Measurements from ENCODE around the gene LY6G5B. TPM values are rescaled to one million over a fixed set of nuclear protein-coding genes. Genes with fewer than 3 reads are reported as not detected.

LY6G5B gene
- total and polyA plus RNA-seq, 2 donors (not counting 1 experiment from before 2014, with no cell fraction given) = 28.4 to 44.2 TPM

DNA sequence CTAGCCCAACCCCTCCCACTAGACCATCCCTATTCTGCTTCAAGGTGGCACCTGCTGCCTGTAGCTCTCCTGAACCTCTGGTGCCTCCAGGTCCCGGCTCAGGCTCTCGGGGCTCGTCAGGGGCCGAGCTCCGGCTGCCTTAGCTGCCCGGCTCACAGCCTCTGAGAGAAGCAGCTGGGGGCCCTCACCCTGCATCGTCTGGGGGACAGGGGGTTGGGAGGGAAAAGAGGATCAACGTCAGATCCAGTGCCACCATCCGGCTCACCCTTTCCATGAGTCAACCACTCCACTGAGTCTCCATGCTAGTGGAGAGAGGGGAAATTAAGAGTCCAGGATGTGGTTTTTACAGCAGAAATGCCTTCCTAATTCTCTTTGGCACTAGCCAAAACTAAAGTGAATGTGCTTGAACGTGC is 30.3 kb upstream of the LY6G5B start:
- H3K27me3 ChIP-seq (replicated peaks in 1 of 4; ENCODE audit: control extremely low read depth in 1 of 4, control insufficient read depth in 3 of 4, insufficient read depth in 4 of 4, low read length in 3 of 4) = no peaks in the 10 kb centered on the region
- no peak overlapping the region for H3K9ac ChIP-seq (ENCODE audit: low read length)
- H4K20me1 ChIP-seq (ENCODE audit: control insufficient read depth, insufficient read depth, low read length, poor library complexity, severe bottlenecking) = peaks cover 13% of the 10 kb centered on the region
- CTCF ChIA-PET = interaction anchor here (0.5 to 1.4 kb wide), 2 partner anchors 13 to 59 kb away, joined by 3 to 4 read pairs; no protein-coding TSS in a partner anchor
- no peak overlapping the region for H2AFZ ChIP-seq (ENCODE audit: insufficient read depth, low read depth, low read length, poor library complexity, severe bottlenecking)
- TF ChIP-seq, protein P1, sequence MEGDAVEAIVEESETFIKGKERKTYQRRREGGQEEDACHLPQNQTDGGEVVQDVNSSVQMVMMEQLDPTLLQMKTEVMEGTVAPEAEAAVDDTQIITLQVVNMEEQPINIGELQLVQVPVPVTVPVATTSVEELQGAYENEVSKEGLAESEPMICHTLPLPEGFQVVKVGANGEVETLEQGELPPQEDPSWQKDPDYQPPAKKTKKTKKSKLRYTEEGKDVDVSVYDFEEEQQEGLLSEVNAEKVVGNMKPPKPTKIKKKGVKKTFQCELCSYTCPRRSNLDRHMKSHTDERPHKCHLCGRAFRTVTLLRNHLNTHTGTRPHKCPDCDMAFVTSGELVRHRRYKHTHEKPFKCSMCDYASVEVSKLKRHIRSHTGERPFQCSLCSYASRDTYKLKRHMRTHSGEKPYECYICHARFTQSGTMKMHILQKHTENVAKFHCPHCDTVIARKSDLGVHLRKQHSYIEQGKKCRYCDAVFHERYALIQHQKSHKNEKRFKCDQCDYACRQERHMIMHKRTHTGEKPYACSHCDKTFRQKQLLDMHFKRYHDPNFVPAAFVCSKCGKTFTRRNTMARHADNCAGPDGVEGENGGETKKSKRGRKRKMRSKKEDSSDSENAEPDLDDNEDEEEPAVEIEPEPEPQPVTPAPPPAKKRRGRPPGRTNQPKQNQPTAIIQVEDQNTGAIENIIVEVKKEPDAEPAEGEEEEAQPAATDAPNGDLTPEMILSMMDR (IDR thresholded peaks at IDR 0.05) = no peak
- TF ChIP-seq EZH2 (IDR thresholded peaks at IDR 0.05; ENCODE audit: borderline replicate concordance, insufficient read depth, low read depth, low read length, poor library complexity, severe bottlenecking) = no peak
- DNase-seq = no peak
- POLR2A ChIA-PET = interaction anchor here (1.0 to 1.8 kb wide), 2 partner anchors 13 to 18 kb away, joined by 4 to 5 read pairs; partner anchors contain the start of gene BAG6
- H3K4me3 ChIP-seq (ENCODE audit: control extremely low read depth in 1 of 5, extremely low read depth in 1 of 5, insufficient read depth in 1 of 5, low read depth in 2 of 5, low read length in 4 of 5) = no peak overlapping the region
- WGBS (ENCODE audit: insufficient coverage) = 97% methylated on average over 5 of the region's 10 CpGs
- intact Hi-C loops (cut with micrococcal nuclease) = no loop called here
- no peak overlapping the region for H3K4me2 ChIP-seq (replicated peaks; ENCODE audit: low read depth, low read length, poor library complexity, severe bottlenecking)
- no peak overlapping the region for H3K27ac Mint-ChIP-seq
- H3K4me3 Mint-ChIP-seq = no peak overlapping the region
- no peaks in the 10 kb centered on the region for H3K4me1 ChIP-seq (ENCODE audit: control insufficient read depth in 2 of 2, insufficient read depth in 2 of 2, low read length in 2 of 2)
- H3K27ac ChIP-seq (ENCODE audit: low read length in 2 of 2) = no peak overlapping the region
- H3K36me3 ChIP-seq (replicated peaks in 1 of 2; ENCODE audit: control extremely low read depth in 1 of 2, control insufficient read depth in 1 of 2, extremely low read depth in 1 of 2, insufficient read depth in 2 of 2, low read length in 1 of 2) = peaks cover 13 to 89% of the 10 kb centered on the region in 2 experiments
- H3K4me1 Mint-ChIP-seq = no peaks in the 10 kb centered on the region
- no peaks in the 10 kb centered on the region for H3K27me3 Mint-ChIP-seq
- H3K9me3 ChIP-seq (ENCODE audit: control extremely low read depth in 1 of 3, control insufficient read depth in 2 of 3, insufficient read depth in 1 of 3, low read length in 2 of 3) = no peaks in the 10 kb centered on the region
- H3K79me2 ChIP-seq (ENCODE audit: control insufficient read depth, insufficient read depth, low read length) = no peaks in the 10 kb centered on the region
- no peak for ATAC-seq (ENCODE audit: low read depth)
- no peaks in the 10 kb centered on the region for H3K9me3 Mint-ChIP-seq (ENCODE audit: insufficient read depth)

DNA sequence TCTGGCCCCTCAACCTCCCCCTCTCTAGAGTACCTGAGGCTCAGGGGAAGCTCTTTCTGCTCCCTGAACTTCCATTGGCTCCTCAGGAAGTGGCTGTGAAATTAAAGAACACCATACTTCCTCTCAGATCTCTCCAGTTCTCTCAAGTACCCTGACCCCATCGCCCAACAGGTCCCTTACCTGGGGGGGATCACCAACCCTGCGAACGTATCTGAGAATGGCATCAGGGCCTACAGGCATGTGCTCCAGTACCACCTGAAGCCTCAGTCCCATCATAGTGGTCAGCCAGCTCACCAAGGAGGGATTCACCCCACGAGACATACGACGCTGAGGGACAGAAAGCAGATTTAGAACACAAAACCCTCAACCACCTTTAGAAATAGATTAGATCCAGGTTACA is 29.2 kb upstream of the LY6G5B start:
- ChIA-PET CTCF (no interaction called here), POLR2A (no interaction called here)
- no peaks in the 10 kb centered on the region for H3K27me3 ChIP-seq (replicated peaks in 1 of 4; ENCODE audit: control extremely low read depth in 1 of 4, control insufficient read depth in 3 of 4, insufficient read depth in 4 of 4, low read length in 3 of 4)
- no peak overlapping the region for H3K4me2 ChIP-seq (replicated peaks; ENCODE audit: low read depth, low read length, poor library complexity, severe bottlenecking)
- Mint-ChIP-seq H3K27me3 (no peaks in the 10 kb centered on the region), H3K4me1 (no peaks in the 10 kb centered on the region), H3K4me3 (no peak overlapping the region), H3K27ac (no peak overlapping the region), H3K9me3 (ENCODE audit: insufficient read depth) (no peaks in the 10 kb centered on the region)
- TF ChIP-seq, protein P1 (IDR thresholded peaks at IDR 0.05) = no peak
- TF ChIP-seq EZH2 (IDR thresholded peaks at IDR 0.05; ENCODE audit: borderline replicate concordance, insufficient read depth, low read depth, low read length, poor library complexity, severe bottlenecking) = no peak
- WGBS (ENCODE audit: insufficient coverage) = 93% methylated on average over 3 of the region's 6 CpGs
- DNase-seq (no peak), ATAC-seq (ENCODE audit: low read depth) (no peak)
- H3K4me1 ChIP-seq (ENCODE audit: control insufficient read depth in 2 of 2, insufficient read depth in 2 of 2, low read length in 2 of 2) = no peaks in the 10 kb centered on the region
- no peak overlapping the region for H3K9ac ChIP-seq (ENCODE audit: low read length)
- no peak overlapping the region for H2AFZ ChIP-seq (ENCODE audit: insufficient read depth, low read depth, low read length, poor library complexity, severe bottlenecking)
- intact Hi-C loops (cut with micrococcal nuclease) = no loop called here
- H3K79me2 ChIP-seq (ENCODE audit: control insufficient read depth, insufficient read depth, low read length) = no peaks in the 10 kb centered on the region
- H4K20me1 ChIP-seq (ENCODE audit: control insufficient read depth, insufficient read depth, low read length, poor library complexity, severe bottlenecking) = peaks cover 12% of the 10 kb centered on the region
- H3K36me3 ChIP-seq (replicated peaks in 1 of 2; ENCODE audit: control extremely low read depth in 1 of 2, control insufficient read depth in 1 of 2, extremely low read depth in 1 of 2, insufficient read depth in 2 of 2, low read length in 1 of 2) = peaks cover 10 to 90% of the 10 kb centered on the region in 2 experiments
- no peak overlapping the region for H3K27ac ChIP-seq (ENCODE audit: low read length in 2 of 2)
- no peak overlapping the region for H3K4me3 ChIP-seq (ENCODE audit: control extremely low read depth in 1 of 5, extremely low read depth in 1 of 5, insufficient read depth in 1 of 5, low read depth in 2 of 5, low read length in 4 of 5)
- no peaks in the 10 kb centered on the region for H3K9me3 ChIP-seq (ENCODE audit: control extremely low read depth in 1 of 3, control insufficient read depth in 2 of 3, insufficient read depth in 1 of 3, low read length in 2 of 3)
